Upper lobe of left lung (tissue), 4 donors: ENCODE data around the gene OGDH.

Experiments used
- EP300 ChIP-seq, 4 donors: sonication (generic); formaldehyde crosslinking; IDR thresholded peaks; one replicate each; pipeline ENCODE4 v1.5.1; 2017; ENCODE audit warnings: antibody characterized with exemption in 4 of 4, control low read depth in 2 of 4
- TF ChIP-seq, protein P1 (sequence below), 6 experiments: fragments of 450-650 bp in 4 of 6; fragments of 200-600 bp in 2 of 6; sonication (generic) in 2 of 6; IDR thresholded peaks; one replicate each; pipeline ENCODE4 v1.5.1; 2016 to 2019; ENCODE audit warnings: antibody characterized with exemption in 6 of 6

GRCh38 chr7:44567884-44568283 is 38.5 kb upstream of the OGDH start:
- TF ChIP-seq, protein P1, sequence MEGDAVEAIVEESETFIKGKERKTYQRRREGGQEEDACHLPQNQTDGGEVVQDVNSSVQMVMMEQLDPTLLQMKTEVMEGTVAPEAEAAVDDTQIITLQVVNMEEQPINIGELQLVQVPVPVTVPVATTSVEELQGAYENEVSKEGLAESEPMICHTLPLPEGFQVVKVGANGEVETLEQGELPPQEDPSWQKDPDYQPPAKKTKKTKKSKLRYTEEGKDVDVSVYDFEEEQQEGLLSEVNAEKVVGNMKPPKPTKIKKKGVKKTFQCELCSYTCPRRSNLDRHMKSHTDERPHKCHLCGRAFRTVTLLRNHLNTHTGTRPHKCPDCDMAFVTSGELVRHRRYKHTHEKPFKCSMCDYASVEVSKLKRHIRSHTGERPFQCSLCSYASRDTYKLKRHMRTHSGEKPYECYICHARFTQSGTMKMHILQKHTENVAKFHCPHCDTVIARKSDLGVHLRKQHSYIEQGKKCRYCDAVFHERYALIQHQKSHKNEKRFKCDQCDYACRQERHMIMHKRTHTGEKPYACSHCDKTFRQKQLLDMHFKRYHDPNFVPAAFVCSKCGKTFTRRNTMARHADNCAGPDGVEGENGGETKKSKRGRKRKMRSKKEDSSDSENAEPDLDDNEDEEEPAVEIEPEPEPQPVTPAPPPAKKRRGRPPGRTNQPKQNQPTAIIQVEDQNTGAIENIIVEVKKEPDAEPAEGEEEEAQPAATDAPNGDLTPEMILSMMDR (IDR thresholded peaks at IDR 0.05), result no peak
- TF ChIP-seq EP300 (IDR thresholded peaks at IDR 0.05), result no peak
